ENCODE data around the gene BCAS3.

DNA sequence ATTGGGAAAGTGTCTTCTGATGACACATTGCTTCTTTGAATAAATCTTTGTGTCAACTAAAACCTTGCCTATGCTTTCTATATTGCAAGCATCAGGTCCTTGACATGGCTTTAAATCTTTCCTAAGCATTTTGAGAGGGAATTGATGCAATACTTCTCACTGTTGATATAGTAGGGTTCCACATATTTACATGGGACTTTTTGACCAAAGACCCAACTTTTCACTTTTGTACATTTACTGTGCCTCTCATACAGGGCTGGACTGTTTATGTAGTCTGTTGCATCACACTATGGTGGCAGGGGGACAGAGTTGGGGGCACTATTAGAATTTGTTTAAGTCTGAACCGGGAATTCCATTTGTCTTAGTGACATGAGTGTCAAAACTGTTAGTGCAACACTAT, 413.4 kb downstream of the BCAS3 start:
- TF ChIP-seq CTCF (IDR thresholded peaks at IDR 0.05; ENCODE audit: low read depth, low read length) (no peak), EZH2phosphoT487 (IDR thresholded peaks at IDR 0.05; ENCODE audit: low read depth) (no peak)

All from OCI-LY3 (cell line).